HEK293 (cell line): ENCODE data around the gene METTL2B.

Experiments used
- CTCF ChIA-PET: fragments of 350-600 bp; formaldehyde crosslinking; extraction: SDS; loops from one replicate; lab custom pipeline; 2021; ENCODE audit warnings: antibody characterized with exemption; lab: Yijun Ruan, JAX
- POLR2A ChIA-PET: fragments of 300-600 bp; formaldehyde crosslinking; extraction: SDS; loops from one replicate; lab custom pipeline; 2020; ENCODE audit warnings: antibody characterized with exemption, inconsistent platforms; lab: Yijun Ruan, JAX
- H3K27ac ChIP-seq: fragments of 200-500 bp; sonication (Bioruptor generic); 2 replicates; pipeline ENCODE4 v1.5.1; 2014; ENCODE audit warnings: low read depth, low read length, control low read depth, inconsistent platforms; ENCODE audit errors: extremely low read depth
- H3K36me3 ChIP-seq, 2 experiments: fragments of 200-500 bp in 1 of 2; sonication (Bioruptor generic) in 1 of 2; 1 replicate in 1 of 2; 2 replicates in 1 of 2; pipeline ENCODE4 v1.5.1; 2014 to 2017; ENCODE audit warnings: inconsistent platforms in 2 of 2, low read length in 2 of 2; ENCODE audit not compliant: control insufficient read depth in 2 of 2, insufficient read depth in 1 of 2
- H3K4me1 ChIP-seq: fragments of 200-500 bp; sonication (Bioruptor generic); 2 replicates; pipeline ENCODE4 v1.5.1; 2014; ENCODE audit warnings: mild to moderate bottlenecking, low read length, inconsistent platforms; ENCODE audit not compliant: control insufficient read depth, insufficient read depth
- H3K4me3 ChIP-seq: 2 replicates; pipeline ENCODE4 v1.5.1; 2011; ENCODE audit warnings: low read depth, mild to moderate bottlenecking, control low read depth, low read length, moderate library complexity
- H3K9me3 ChIP-seq: fragments of 200-500 bp; sonication (Bioruptor generic); 2 replicates; pipeline ENCODE4 v1.5.1; 2014; ENCODE audit warnings: low read depth, low read length, inconsistent platforms; ENCODE audit not compliant: control insufficient read depth, insufficient read depth
- HIC1 ChIP-seq: fragments of 450-650 bp; formaldehyde crosslinking; IDR thresholded peaks from 2 replicates; pipeline ENCODE4 v1.5.1; 2016; ENCODE audit warnings: missing biosample characterization, missing genetic modification characterization
- SCRT2 ChIP-seq: fragments of 450-650 bp; formaldehyde crosslinking; IDR thresholded peaks from 2 replicates; pipeline ENCODE4 v1.5.1; 2016; ENCODE audit warnings: missing biosample characterization, missing genetic modification characterization
- SP7 ChIP-seq: fragments of 450-650 bp; formaldehyde crosslinking; IDR thresholded peaks from 2 replicates; pipeline ENCODE4 v1.5.1; 2016; ENCODE audit warnings: missing biosample characterization, missing genetic modification characterization
- ZFP3 ChIP-seq: fragments of 450-650 bp; formaldehyde crosslinking; IDR thresholded peaks from 2 replicates; pipeline ENCODE4 v1.5.1; 2016; ENCODE audit warnings: low read depth, missing biosample characterization, missing genetic modification characterization
- ZNF140 ChIP-seq: fragments of 450-650 bp; formaldehyde crosslinking; IDR thresholded peaks from 2 replicates; pipeline ENCODE4 v1.5.1; 2016; ENCODE audit warnings: missing biosample characterization, missing genetic modification characterization
- ZNF146 ChIP-seq: fragments of 450-650 bp; formaldehyde crosslinking; IDR thresholded peaks from 2 replicates; pipeline ENCODE4 v1.5.1; 2016; ENCODE audit warnings: missing biosample characterization, missing genetic modification characterization
- ZNF16 ChIP-seq: fragments of 450-650 bp; formaldehyde crosslinking; IDR thresholded peaks from 2 replicates; pipeline ENCODE4 v1.5.1; 2016; ENCODE audit warnings: low read depth, missing biosample characterization, missing genetic modification characterization
- ZNF26 ChIP-seq: fragments of 450-650 bp; formaldehyde crosslinking; IDR thresholded peaks from 2 replicates; pipeline ENCODE4 v1.5.1; 2016; ENCODE audit warnings: missing biosample characterization, missing genetic modification characterization
- ZNF311 ChIP-seq: fragments of 450-650 bp; formaldehyde crosslinking; IDR thresholded peaks from 2 replicates; pipeline ENCODE4 v1.5.1; 2017; ENCODE audit warnings: missing biosample characterization, missing genetic modification characterization, borderline replicate concordance
- ZNF37A ChIP-seq: fragments of 450-650 bp; IDR thresholded peaks from 2 replicates; pipeline ENCODE4 v1.5.1; 2018; ENCODE audit warnings: missing biosample characterization, missing genetic modification characterization
- ZNF423 ChIP-seq: fragments of 450-650 bp; formaldehyde crosslinking; IDR thresholded peaks from 2 replicates; pipeline ENCODE4 v1.5.1; 2016; ENCODE audit warnings: missing biosample characterization, missing genetic modification characterization
- ZNF558 ChIP-seq: fragments of 450-650 bp; formaldehyde crosslinking; IDR thresholded peaks from 2 replicates; pipeline ENCODE4 v1.5.1; 2016; ENCODE audit warnings: missing biosample characterization, missing genetic modification characterization
- ZNF585B ChIP-seq: fragments of 450-650 bp; formaldehyde crosslinking; IDR thresholded peaks from 2 replicates; pipeline ENCODE4 v1.5.1; 2016; ENCODE audit warnings: missing biosample characterization, missing genetic modification characterization
- ZNF660 ChIP-seq: fragments of 450-650 bp; IDR thresholded peaks from 2 replicates; pipeline ENCODE4 v1.5.1; 2018; ENCODE audit warnings: missing biosample characterization, mild to moderate bottlenecking, missing genetic modification characterization
- ZNF692 ChIP-seq: fragments of 450-650 bp; formaldehyde crosslinking; IDR thresholded peaks from 2 replicates; pipeline ENCODE4 v1.5.1; 2016; ENCODE audit warnings: missing biosample characterization, missing genetic modification characterization
- TF ChIP-seq, protein P1 (sequence below): fragments of 450-650 bp; formaldehyde crosslinking; IDR thresholded peaks from 2 replicates; pipeline ENCODE4 v1.5.1; 2016; ENCODE audit warnings: missing biosample characterization, missing genetic modification characterization
- TF ChIP-seq, protein P2 (sequence below): fragments of 450-650 bp; formaldehyde crosslinking; IDR thresholded peaks from 2 replicates; pipeline ENCODE4 v1.5.1; 2017; ENCODE audit warnings: missing biosample characterization, missing genetic modification characterization
- TF ChIP-seq, protein P3 (sequence below): fragments of 450-650 bp; formaldehyde crosslinking; IDR thresholded peaks from 2 replicates; pipeline ENCODE4 v1.5.0; 2017; ENCODE audit warnings: missing biosample characterization, missing genetic modification characterization, borderline replicate concordance
- TF ChIP-seq, protein P4 (sequence below): fragments of 450-650 bp; formaldehyde crosslinking; IDR thresholded peaks from 2 replicates; pipeline ENCODE4 v1.5.1; 2016; ENCODE audit warnings: missing biosample characterization, missing genetic modification characterization

METTL2B gene

GRCh38 chr7:128431754-128432153, 44.8 kb upstream of the METTL2B start:
- POLR2A ChIA-PET, result no interaction called here
- TF ChIP-seq, protein P1, sequence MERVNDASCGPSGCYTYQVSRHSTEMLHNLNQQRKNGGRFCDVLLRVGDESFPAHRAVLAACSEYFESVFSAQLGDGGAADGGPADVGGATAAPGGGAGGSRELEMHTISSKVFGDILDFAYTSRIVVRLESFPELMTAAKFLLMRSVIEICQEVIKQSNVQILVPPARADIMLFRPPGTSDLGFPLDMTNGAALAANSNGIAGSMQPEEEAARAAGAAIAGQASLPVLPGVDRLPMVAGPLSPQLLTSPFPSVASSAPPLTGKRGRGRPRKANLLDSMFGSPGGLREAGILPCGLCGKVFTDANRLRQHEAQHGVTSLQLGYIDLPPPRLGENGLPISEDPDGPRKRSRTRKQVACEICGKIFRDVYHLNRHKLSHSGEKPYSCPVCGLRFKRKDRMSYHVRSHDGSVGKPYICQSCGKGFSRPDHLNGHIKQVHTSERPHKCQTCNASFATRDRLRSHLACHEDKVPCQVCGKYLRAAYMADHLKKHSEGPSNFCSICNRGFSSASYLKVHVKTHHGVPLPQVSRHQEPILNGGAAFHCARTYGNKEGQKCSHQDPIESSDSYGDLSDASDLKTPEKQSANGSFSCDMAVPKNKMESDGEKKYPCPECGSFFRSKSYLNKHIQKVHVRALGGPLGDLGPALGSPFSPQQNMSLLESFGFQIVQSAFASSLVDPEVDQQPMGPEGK, result no peak
- no peak for TF ChIP-seq ZNF16 (tag by site-specific recombination)
- no peak for TF ChIP-seq ZNF146
- TF ChIP-seq, protein P2, sequence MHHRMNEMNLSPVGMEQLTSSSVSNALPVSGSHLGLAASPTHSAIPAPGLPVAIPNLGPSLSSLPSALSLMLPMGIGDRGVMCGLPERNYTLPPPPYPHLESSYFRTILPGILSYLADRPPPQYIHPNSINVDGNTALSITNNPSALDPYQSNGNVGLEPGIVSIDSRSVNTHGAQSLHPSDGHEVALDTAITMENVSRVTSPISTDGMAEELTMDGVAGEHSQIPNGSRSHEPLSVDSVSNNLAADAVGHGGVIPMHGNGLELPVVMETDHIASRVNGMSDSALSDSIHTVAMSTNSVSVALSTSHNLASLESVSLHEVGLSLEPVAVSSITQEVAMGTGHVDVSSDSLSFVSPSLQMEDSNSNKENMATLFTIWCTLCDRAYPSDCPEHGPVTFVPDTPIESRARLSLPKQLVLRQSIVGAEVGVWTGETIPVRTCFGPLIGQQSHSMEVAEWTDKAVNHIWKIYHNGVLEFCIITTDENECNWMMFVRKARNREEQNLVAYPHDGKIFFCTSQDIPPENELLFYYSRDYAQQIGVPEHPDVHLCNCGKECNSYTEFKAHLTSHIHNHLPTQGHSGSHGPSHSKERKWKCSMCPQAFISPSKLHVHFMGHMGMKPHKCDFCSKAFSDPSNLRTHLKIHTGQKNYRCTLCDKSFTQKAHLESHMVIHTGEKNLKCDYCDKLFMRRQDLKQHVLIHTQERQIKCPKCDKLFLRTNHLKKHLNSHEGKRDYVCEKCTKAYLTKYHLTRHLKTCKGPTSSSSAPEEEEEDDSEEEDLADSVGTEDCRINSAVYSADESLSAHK, result no peak
- no peak for TF ChIP-seq ZNF558 (tag by site-specific recombination)
- TF ChIP-seq HIC1, result no peak
- no peak for TF ChIP-seq SCRT2
- no peak for TF ChIP-seq SP7 (tag by site-specific recombination)
- no peak for TF ChIP-seq ZNF692 (tag by site-specific recombination)
- TF ChIP-seq ZNF311 (tag by site-specific recombination), result no peak
- no peak for TF ChIP-seq ZNF660 (tag by site-specific recombination)
- TF ChIP-seq, all 188 proteins: peak for 0
- Histone ChIP-seq H3K36me3 (no peaks in the 10 kb centered on the region), H3K4me3 (no peak overlapping the region), H3K27ac (no peak overlapping the region), H3K9me3 (no peaks in the 10 kb centered on the region), H3K4me1 (no peaks in the 10 kb centered on the region)
- CTCF ChIA-PET, result interaction anchor here (0.6 to 5.1 kb wide), 4 partner anchors 29 to 84 kb away, joined by 4 to 35 read pairs (median 6); no protein-coding TSS in a partner anchor

GRCh38 chr7:128434413-128435326, 41.9 kb upstream of the METTL2B start:
- Histone ChIP-seq H3K36me3 (no peaks in the 10 kb centered on the region), H3K27ac (no peak overlapping the region), H3K4me1 (no peaks in the 10 kb centered on the region), H3K9me3 (no peaks in the 10 kb centered on the region), H3K4me3 (no peak overlapping the region)
- ChIA-PET CTCF (interaction anchor here (0.7 to 5.1 kb wide), 8 partner anchors 7 to 47 kb away, joined by 3 to 35 read pairs (median 4); no protein-coding TSS in a partner anchor), POLR2A (interaction anchor here (1.1 kb wide), 1 partner anchor 21 kb away, joined by 3 read pairs; the partner anchor contains the start of gene HILPDA)
- TF ChIP-seq ZFP3 (tag by site-specific recombination) (no peak), ZNF423 (tag by site-specific recombination) (no peak), ZNF37A (tag by site-specific recombination) (no peak), ZNF26 (no peak), ZNF140 (tag by site-specific recombination) (no peak), ZNF585B (no peak)
- TF ChIP-seq, protein P3, sequence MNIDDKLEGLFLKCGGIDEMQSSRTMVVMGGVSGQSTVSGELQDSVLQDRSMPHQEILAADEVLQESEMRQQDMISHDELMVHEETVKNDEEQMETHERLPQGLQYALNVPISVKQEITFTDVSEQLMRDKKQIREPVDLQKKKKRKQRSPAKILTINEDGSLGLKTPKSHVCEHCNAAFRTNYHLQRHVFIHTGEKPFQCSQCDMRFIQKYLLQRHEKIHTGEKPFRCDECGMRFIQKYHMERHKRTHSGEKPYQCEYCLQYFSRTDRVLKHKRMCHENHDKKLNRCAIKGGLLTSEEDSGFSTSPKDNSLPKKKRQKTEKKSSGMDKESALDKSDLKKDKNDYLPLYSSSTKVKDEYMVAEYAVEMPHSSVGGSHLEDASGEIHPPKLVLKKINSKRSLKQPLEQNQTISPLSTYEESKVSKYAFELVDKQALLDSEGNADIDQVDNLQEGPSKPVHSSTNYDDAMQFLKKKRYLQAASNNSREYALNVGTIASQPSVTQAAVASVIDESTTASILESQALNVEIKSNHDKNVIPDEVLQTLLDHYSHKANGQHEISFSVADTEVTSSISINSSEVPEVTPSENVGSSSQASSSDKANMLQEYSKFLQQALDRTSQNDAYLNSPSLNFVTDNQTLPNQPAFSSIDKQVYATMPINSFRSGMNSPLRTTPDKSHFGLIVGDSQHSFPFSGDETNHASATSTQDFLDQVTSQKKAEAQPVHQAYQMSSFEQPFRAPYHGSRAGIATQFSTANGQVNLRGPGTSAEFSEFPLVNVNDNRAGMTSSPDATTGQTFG (tag by site-specific recombination), result no peak
- TF ChIP-seq, protein P4, sequence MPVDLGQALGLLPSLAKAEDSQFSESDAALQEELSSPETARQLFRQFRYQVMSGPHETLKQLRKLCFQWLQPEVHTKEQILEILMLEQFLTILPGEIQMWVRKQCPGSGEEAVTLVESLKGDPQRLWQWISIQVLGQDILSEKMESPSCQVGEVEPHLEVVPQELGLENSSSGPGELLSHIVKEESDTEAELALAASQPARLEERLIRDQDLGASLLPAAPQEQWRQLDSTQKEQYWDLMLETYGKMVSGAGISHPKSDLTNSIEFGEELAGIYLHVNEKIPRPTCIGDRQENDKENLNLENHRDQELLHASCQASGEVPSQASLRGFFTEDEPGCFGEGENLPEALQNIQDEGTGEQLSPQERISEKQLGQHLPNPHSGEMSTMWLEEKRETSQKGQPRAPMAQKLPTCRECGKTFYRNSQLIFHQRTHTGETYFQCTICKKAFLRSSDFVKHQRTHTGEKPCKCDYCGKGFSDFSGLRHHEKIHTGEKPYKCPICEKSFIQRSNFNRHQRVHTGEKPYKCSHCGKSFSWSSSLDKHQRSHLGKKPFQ, result no peak
